ENCODE measurements around the gene CNTNAP2.

DNA sequence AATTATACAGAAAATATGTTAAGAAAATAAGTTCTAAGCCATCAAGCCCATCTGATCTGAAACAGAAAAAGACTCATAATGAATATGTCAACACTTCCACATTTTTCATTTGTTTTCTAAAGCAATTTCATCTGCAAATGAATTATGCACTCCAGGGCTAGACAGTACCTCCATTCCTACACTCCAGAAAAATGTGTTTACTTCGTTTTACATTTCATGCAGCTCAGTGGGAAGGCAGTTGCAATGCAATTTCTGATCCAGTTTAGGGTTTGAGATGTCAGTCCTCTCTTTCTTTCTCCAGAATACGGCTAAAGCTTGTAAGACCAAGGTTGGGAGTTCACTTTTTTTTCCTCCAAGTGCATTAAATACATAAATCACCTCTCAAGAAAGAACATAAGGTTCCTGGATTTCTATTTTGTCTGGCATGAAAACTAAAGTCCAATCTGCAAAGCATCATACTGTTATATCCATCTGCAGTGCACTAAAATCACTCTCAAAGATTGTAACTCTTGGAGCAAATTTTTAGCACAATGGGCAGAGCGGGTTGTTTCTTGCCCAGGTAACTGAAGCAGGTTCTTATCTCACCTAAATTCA is 2125.2 kb downstream of the CNTNAP2 start:
- no peak for TF ChIP-seq SRF (IDR thresholded peaks at IDR 0.05; ENCODE audit: low read depth, low read length)
- TF ChIP-seq, protein P1, sequence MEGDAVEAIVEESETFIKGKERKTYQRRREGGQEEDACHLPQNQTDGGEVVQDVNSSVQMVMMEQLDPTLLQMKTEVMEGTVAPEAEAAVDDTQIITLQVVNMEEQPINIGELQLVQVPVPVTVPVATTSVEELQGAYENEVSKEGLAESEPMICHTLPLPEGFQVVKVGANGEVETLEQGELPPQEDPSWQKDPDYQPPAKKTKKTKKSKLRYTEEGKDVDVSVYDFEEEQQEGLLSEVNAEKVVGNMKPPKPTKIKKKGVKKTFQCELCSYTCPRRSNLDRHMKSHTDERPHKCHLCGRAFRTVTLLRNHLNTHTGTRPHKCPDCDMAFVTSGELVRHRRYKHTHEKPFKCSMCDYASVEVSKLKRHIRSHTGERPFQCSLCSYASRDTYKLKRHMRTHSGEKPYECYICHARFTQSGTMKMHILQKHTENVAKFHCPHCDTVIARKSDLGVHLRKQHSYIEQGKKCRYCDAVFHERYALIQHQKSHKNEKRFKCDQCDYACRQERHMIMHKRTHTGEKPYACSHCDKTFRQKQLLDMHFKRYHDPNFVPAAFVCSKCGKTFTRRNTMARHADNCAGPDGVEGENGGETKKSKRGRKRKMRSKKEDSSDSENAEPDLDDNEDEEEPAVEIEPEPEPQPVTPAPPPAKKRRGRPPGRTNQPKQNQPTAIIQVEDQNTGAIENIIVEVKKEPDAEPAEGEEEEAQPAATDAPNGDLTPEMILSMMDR (IDR thresholded peaks at IDR 0.05; ENCODE audit: control extremely low read depth in 1 of 3, insufficient read depth in 1 of 3, low read depth in 1 of 3, low read length in 3 of 3) = no peak
- TF ChIP-seq CHD1 (IDR thresholded peaks at IDR 0.05; ENCODE audit: low read depth, low read length) = no peak
- TF ChIP-seq, protein P2, sequence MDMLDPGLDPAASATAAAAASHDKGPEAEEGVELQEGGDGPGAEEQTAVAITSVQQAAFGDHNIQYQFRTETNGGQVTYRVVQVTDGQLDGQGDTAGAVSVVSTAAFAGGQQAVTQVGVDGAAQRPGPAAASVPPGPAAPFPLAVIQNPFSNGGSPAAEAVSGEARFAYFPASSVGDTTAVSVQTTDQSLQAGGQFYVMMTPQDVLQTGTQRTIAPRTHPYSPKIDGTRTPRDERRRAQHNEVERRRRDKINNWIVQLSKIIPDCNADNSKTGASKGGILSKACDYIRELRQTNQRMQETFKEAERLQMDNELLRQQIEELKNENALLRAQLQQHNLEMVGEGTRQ (IDR thresholded peaks at IDR 0.05; ENCODE audit: low read length) = no peak
- TF ChIP-seq POLR2AphosphoS5 (IDR thresholded peaks at IDR 0.05; ENCODE audit: low read depth, low read length) = no peak
- no peak for TF ChIP-seq GABPA (IDR thresholded peaks at IDR 0.05; ENCODE audit: borderline replicate concordance, insufficient read depth, low read length)
- TF ChIP-seq SIN3A (conservative IDR thresholded peaks at IDR 0.05 in 1 of 2, IDR thresholded peaks at IDR 0.05 in 1 of 2; ENCODE audit: low read depth in 1 of 2, low read length in 2 of 2) = no peak
- TF ChIP-seq POLR2A (IDR thresholded peaks at IDR 0.05; ENCODE audit: control extremely low read depth in 1 of 2, low read depth in 2 of 2, low read length in 2 of 2) = no peak
- TF ChIP-seq, protein P3, sequence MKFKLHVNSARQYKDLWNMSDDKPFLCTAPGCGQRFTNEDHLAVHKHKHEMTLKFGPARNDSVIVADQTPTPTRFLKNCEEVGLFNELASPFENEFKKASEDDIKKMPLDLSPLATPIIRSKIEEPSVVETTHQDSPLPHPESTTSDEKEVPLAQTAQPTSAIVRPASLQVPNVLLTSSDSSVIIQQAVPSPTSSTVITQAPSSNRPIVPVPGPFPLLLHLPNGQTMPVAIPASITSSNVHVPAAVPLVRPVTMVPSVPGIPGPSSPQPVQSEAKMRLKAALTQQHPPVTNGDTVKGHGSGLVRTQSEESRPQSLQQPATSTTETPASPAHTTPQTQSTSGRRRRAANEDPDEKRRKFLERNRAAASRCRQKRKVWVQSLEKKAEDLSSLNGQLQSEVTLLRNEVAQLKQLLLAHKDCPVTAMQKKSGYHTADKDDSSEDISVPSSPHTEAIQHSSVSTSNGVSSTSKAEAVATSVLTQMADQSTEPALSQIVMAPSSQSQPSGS (IDR thresholded peaks at IDR 0.05; ENCODE audit: low read length) = no peak
- TF ChIP-seq CEBPB (IDR thresholded peaks at IDR 0.05; ENCODE audit: low read depth, low read length) = no peak
- TF ChIP-seq EZH2 (IDR thresholded peaks at IDR 0.05; ENCODE audit: low read depth, low read length, severe bottlenecking) = no peak
- no peak for TF ChIP-seq CBX5 (IDR thresholded peaks at IDR 0.05; ENCODE audit: low read depth, low read length)
- TF ChIP-seq BCL11A (IDR thresholded peaks at IDR 0.05; ENCODE audit: low read depth in 2 of 2, low read length in 2 of 2) = no peak
- no peak for TF ChIP-seq MAFK (IDR thresholded peaks at IDR 0.05; ENCODE audit: low read depth, low read length)
